ENCODE results near the gene ITIH3.
A peak's percentile ranks its signal among the peaks of the same experiment; 100 is the strongest.
"Not testable (repeated sequence)": the region's sequence is repeated elsewhere in the genome, so short reads cannot be mapped to it uniquely, and the experiment has no call there.

Gene ITIH3

GRCh38 chr3:52794612-52795099 lies at the start of gene ITIH3:
ITIH3 (plus strand) TSS chr3:52794796; CDS start chr3:52794804, 8 bp downstream.
- DNase-seq, result peak in 1 of 14 donors; percentile 8

DNA sequence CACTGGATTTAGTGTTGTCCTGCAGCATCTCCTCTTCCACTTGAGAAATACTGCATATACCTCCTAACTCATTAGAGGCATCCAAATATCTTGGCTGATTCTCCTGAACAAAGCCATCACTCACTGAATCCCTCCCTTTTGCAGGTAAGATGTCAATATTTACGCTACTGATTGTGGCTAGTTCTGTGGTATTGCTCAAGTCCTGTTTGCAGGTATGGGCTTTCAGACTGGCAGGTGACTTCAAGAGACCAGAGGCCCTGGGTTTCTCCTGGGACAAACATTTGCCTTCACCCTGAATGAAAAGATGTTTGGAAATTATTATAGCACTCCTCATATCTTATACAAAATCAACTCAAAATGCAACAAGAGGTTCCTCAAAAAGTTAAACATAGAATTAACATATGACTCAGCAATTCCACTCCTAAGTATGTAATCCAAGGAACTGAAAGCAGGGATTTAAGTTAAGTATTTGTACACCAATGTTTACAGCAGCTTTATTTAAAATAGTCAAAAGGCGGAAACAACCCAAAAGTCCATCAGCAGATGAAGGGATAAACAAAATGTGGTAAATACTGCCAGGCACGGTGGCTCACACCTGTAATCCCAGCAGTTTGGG lies 42.4 kb upstream of the ITIH3 start:
- DNase-seq, result no peak

GRCh38 chr3:52754373-52754772 lies 40.2 kb upstream of the ITIH3 start:
- DNase-seq, result no peak

DNA sequence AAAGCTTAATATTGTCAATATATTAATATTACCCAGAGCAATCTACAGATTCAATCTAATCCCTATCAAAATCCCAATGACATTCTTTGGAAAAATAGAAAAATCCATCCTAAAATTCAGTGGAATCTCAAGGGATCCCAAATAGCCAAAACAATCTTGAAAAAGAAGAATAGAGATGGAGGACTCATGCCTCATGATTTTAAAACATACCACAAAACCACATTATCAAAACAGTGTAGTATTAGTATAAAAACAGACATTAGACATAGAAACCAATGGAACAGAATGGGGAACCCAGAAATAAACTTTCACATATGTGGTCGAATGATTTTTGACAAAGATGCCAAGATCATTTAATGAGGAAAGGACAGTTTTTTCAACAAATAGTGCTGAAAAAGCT lies 38.5 kb upstream of the ITIH3 start:
- DNase-seq, result no peak

DNA sequence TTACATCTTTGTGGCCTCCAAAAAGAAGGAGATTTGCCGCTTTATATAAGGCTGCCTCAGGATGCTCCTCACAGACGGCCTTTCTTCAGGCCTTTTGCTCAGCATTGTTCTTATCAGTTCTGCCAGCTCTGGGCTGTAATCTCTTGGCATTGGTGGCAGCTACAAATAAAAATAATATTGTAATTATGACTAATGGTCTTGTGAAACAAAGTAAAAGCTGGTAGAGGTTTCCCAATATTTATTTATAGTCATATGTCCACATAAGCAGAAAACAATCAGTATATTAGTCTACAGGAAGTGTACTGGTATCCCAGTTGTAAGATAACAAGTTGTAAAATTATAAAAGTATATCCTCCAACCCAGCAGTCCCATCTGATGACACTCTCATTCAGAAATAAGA lies 31.1 kb upstream of the ITIH3 start:
- no peak for DNase-seq

GRCh38 chr3:52769786-52770455 lies 24.7 kb upstream of the ITIH3 start:
- DNase-seq, result no peak

DNA sequence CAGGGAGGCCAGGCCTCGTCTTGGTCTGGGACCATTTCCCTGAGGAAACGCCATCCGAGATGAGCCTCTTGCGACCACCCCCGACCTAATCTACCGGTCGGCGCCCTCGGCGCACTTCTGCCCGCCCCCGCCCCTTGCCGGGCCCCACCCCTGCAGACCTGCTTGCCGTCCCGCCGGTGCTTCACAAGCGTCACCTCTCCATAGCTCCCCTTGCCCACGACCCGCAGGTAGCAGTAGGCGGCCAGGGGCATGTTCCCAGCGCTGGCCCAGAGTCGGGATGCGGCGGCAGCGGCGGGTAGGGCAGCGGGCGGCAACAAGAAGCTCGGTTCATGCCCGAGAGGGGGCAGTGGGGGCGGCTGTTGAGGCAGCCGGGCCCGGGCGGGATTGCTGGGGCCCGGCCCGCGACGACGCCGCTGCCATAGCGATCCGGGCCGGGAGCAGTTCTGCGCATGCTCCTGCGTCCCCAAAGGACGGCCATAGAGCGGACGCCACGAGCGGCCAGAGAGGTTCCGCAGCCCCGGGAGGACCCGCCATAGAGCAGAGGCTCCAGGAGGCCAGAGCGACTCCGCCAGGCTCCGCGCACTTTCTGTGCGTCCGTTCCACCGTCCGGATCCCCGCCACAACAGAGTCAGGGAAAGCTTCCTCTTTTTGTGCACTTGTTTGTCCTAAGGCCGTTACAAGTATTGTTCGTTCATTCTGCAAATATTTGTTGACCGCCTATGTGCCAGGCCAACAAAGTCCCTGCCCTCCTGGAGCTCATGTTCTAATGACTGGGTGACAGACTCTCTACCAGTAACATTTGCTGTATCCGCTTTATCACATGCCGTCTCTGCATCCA lies 23.9 kb upstream of the ITIH3 start, which contains the start of gene NEK4:
Gene NEK4, minus strand, starts transcription at position 445 of the 838 bp plus-strand sequence. Its CDS starts 194 bp downstream, at position 251.
- peak; percentile 35 to 92 (median 86) for DNase-seq

DNA sequence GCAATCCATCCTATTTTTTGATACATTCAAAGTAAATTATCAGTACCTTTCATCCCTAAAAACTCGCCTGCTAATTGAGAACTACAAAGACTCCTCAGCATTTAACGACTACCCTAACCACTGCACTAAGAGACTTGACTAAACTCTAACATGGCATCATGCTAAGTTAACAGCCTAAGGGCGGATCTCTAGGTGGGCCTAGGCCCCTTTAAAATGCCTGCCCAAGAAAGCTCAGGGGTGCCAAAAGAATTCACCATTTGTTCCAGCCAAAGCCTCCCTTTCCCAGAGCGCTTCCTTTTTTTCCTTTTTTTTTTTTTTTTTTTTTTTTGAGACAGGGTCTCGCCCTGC lies 23.3 kb upstream of the ITIH3 start:
- no peak for DNase-seq

GRCh38 chr3:52771702-52772101 lies 22.9 kb upstream of the ITIH3 start:
- DNase-seq, result no peak

GRCh38 chr3:52773361-52774065 lies 21.1 kb upstream of the ITIH3 start:
- no peak for DNase-seq

DNA sequence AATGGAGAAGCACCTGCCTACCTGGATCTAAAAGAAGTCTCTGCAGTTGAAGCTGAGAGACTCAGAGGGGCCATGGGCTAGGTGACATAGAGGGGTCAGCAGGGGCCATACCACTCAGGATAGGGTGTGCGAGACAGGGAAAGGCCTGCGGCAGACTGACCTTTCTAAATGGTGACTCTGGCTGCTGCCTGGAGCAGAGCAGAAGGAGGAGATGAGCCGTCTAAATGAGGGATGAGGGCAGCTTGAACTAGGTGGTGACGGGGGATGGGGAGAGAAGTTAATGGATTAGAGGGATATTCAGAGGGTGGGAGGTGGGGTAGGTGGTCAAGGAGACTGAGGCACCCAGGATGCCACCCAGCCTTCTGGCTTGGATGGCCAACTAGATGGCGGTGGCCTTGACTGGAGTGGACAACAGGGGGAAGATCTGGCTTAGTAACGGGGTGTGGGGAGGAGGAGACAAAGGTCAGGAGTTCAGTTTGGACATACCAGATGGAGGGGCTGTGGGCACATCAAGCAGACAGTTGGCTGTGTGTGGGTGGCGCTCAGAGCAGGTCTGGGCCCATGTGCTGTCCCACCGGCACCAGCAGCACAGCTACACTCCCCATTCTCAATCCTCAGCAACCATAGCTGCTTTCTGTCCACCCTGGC lies 20.4 kb upstream of the ITIH3 start:
- DNase-seq, result no peak

- no peak for DNase-seq
Measured at GRCh38 chr3:52774901-52775864, 19.4 kb upstream of the ITIH3 start.

DNA sequence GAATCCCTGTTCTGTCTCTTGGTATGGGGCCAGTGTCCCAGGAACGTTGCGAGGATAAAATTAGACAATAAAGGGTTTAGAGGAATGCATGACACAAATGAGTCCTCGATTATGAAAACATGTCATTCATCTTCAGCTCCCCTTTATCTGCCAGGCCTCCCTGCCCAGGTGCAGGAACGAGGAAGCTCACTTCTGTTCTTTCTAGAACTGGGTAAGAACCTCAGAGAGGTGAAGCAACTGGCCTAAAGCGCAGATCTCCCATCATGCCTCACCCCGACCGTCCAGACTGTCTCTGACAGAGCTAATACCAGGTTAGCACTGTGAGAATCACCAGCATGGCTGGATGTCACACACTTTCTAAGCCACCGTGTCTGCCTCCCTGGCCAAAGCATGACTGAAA lies 18.7 kb upstream of the ITIH3 start:
- no peak for DNase-seq

- not testable (repeated sequence) for DNase-seq
Measured at GRCh38 chr3:52776486-52776885, 18.1 kb upstream of the ITIH3 start.

GRCh38 chr3:52777127-52777958 lies 17.3 kb upstream of the ITIH3 start, which contains the start of gene ITIH1:
ITIH1 (plus strand) TSS chr3:52777599; CDS start chr3:52777616, 17 bp downstream.
- no peak for DNase-seq

GRCh38 chr3:52777959-52778805 lies 16.4 kb upstream of the ITIH3 start:
- DNase-seq, result no peak

- DNase-seq, result no peak
Measured at GRCh38 chr3:52779011-52779836, 15.4 kb upstream of the ITIH3 start.
